ENCODE data around the gene CHCHD3. TPM values are rescaled to one million over a fixed set of nuclear protein-coding genes. Genes with fewer than 3 reads are reported as not detected.

Gene CHCHD3
- total RNA-seq (10 to 100 TPM; 29.8 to 33.0 TPM), total RNA-seq (32.6 to 41.7 reads per million in 2 donors)

DNA sequence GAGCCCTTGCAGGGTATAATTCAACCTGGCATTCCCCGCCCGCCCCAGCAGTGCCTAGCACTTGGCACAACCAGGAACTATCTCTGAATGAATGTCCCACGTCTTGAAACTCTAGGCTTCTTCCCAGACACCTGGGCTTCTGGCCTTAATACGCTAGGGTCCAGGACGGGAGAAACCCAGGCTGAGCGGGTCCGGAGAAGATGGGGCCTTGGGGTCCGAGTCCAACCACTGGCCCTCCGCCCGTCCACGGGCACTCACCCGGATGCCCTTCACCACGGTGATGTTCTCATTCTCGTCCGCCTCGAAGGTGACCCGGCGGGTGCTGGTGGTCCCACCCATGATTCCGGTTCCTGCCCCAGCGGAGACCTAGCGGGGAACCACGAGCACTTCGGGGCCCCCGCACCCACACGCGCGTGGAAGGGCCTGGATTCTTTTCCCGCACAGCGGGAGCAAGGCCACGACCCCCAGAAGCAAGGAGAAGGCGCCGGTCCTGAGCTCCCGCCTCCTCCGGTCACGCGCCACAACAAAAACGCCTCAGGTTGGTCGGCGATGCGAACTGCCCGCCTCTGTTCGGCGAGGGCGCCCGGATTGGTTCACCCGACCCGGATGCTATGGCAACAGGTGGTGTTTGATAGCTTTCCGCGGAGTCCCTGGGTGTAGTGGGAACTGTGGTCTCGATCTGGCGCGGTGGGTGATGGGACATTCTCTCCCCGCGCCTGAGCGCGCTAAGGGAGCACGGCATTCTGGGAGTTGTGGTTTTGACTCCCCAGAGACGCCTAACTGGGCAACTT is at the start of gene CHCHD3:
CHCHD3 (minus strand) TSS at position 492 of the 791 bp plus-strand sequence; CDS start at position 339, 153 bp downstream.
- DNase-seq = peak; percentile 84 to 93 (median 90)
- Mint-ChIP-seq H3K4me3 (peak within 1 kb of the TSS; percentile 95), H3K27ac (peak within 1 kb of the TSS; percentile 94)

DNA sequence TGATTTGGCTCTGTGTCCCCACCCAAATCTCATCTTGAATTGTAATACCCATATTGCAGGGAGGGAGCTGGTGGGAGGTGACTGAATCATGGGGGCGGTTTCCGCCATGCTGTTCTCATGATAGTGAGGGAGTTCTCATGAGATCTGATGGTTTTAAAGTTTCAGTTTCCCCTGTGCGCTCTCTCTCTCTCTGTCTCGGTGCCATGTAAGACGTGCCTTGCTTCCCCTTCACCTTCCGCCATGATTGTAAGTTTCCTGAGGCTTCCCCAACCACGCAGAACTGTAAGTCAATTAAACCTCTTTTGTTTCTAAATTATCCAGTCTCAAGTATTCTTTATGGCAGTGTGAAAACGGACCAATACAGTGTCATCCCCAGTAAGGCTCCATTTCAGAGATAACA is 48.3 kb upstream of the CHCHD3 start:
- Mint-ChIP-seq H3K36me3 (ENCODE audit: low read depth) (no peaks in the 10 kb centered on the region), H3K27me3 (peaks cover 23% of the 10 kb centered on the region), H3K4me3 (no peak overlapping the region), H3K27ac (no peak overlapping the region), H3K4me1 (no peaks in the 10 kb centered on the region)
- ATAC-seq = no peak
- no peaks in the 10 kb centered on the region for H3K9me3 ChIP-seq (ENCODE audit: control insufficient read depth, low read length, poor library complexity, severe bottlenecking)
- DNase-seq = no peak

More for the DNA sequence above, at the start of gene CHCHD3:
- Mint-ChIP-seq H3K27me3 (peaks cover 8% of the 10 kb centered on the region), H3K36me3 (ENCODE audit: low read depth) (no peaks in the 10 kb centered on the region), H3K4me1 (peaks cover 11% of the 10 kb centered on the region)
- ATAC-seq = peak; percentile 99
- H3K9me3 ChIP-seq (ENCODE audit: control insufficient read depth, low read length, poor library complexity, severe bottlenecking) = no peaks in the 10 kb centered on the region

DNA sequence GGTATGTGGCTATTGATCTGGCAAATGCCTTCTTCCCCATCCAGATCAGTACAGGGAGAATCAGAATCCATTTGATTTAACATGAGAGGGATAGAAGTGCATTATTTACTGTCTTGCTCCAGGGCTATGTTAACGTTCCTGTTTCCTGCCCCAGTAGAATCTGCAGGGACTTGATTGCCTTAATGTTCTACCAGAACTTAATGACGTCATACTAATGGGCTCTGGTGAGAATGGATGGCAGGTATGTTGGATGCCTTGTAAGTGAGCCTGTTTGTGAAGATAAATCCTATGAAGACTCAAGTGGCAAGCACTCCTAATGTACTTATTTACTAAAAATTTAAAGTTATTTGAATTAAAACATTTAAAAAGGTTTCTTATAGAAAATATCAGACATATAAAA is 44.5 kb upstream of the CHCHD3 start:
- no peak for DNase-seq
- no peak overlapping the region for H3K4me3 Mint-ChIP-seq
- no peak for ATAC-seq
- peaks cover 12% of the 10 kb centered on the region for H3K27me3 Mint-ChIP-seq
- no peak overlapping the region for H3K27ac Mint-ChIP-seq
- H3K9me3 ChIP-seq (ENCODE audit: control insufficient read depth, low read length, poor library complexity, severe bottlenecking) = no peaks in the 10 kb centered on the region
- H3K4me1 Mint-ChIP-seq = no peaks in the 10 kb centered on the region
- no peaks in the 10 kb centered on the region for H3K36me3 Mint-ChIP-seq (ENCODE audit: low read depth)

DNA sequence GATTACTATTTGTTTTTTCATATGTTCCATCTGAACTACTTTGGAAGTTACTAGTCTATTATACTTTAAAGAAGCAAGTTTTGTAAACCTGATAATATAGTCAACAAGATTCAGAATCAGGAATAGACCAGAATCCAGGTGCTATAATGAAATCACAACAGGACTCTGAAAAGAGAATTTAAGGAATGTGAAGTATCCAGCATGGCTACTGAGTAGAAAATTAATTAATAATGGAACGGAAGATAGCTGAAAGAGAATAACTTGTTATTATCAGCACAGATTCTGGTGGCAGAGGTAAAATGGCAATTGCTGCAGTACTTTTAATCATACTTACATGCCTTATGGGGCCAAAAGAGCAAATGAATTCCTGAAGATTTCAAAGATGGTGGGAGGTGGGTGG is 43.1 kb upstream of the CHCHD3 start:
- H3K4me1 Mint-ChIP-seq = no peaks in the 10 kb centered on the region
- no peak overlapping the region for H3K27ac Mint-ChIP-seq
- no peak overlapping the region for H3K4me3 Mint-ChIP-seq
- ATAC-seq (no peak), DNase-seq (no peak)
- H3K27me3 Mint-ChIP-seq = peaks cover 24% of the 10 kb centered on the region
- H3K9me3 ChIP-seq (ENCODE audit: control insufficient read depth, low read length, poor library complexity, severe bottlenecking) = no peaks in the 10 kb centered on the region
- no peaks in the 10 kb centered on the region for H3K36me3 Mint-ChIP-seq (ENCODE audit: low read depth)

DNA sequence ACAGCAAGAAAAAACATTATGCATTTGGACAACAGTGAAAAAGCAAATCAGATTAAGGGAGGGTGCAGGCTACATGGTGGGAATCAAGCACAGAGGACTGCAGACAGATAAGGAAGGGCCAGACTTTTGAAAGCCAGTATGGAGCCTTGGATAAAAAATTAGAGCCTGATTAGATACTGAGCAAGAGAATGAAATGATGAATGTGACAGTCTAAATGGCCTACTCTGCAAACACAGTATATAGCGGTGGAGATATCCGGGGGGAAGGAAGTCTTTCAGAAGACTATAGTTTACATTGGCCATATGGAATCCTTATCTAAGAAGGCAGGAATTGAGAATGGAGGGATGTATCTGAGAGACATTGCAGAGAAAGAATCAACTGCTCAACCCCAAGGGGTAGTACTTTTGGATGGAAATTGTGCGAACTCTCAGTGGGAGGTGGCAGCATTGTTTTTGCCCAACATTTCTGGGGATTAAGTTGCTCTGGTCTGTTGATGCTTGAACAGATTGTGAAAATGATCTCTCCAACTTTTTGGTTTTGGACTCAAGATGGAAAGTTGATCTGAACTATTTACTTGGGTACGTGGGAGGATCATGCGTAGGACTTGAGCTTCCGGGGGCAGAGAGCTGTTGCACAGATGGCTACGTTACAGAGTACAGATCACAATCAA is 39.4 kb upstream of the CHCHD3 start:
- H3K4me3 Mint-ChIP-seq = no peak overlapping the region
- H3K4me1 Mint-ChIP-seq = no peaks in the 10 kb centered on the region
- no peak for ATAC-seq
- H3K27ac Mint-ChIP-seq = no peak overlapping the region
- peaks cover 32% of the 10 kb centered on the region for H3K27me3 Mint-ChIP-seq
- no peaks in the 10 kb centered on the region for H3K36me3 Mint-ChIP-seq (ENCODE audit: low read depth)
- no peak for DNase-seq
- no peaks in the 10 kb centered on the region for H3K9me3 ChIP-seq (ENCODE audit: control insufficient read depth, low read length, poor library complexity, severe bottlenecking)

DNA sequence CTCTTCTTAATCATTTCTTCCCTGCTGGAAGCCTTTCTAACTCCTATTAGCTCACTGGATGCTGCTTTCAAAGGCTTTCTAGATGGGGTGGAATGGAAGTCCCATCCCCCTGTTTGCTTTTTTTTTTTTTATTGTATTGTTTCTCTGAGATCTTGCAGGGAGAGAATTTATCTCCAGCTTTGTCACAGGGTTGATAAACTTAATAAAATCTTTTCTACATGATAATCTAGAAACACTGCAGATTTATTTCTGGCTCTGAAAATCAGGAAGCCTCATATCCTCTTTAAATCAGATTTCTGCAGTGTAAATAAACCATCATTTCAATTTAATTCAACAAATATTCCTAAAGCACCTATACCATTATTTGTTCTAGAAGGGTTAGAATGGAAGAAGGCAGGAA is 37.2 kb upstream of the CHCHD3 start:
- no peak overlapping the region for H3K4me3 Mint-ChIP-seq
- no peaks in the 10 kb centered on the region for H3K9me3 ChIP-seq (ENCODE audit: control insufficient read depth, low read length, poor library complexity, severe bottlenecking)
- peaks cover 48% of the 10 kb centered on the region for H3K27me3 Mint-ChIP-seq
- no peaks in the 10 kb centered on the region for H3K36me3 Mint-ChIP-seq (ENCODE audit: low read depth)
- H3K27ac Mint-ChIP-seq = no peak overlapping the region
- no peak for ATAC-seq
- H3K4me1 Mint-ChIP-seq = peaks cover 4% of the 10 kb centered on the region
- DNase-seq = no peak

DNA sequence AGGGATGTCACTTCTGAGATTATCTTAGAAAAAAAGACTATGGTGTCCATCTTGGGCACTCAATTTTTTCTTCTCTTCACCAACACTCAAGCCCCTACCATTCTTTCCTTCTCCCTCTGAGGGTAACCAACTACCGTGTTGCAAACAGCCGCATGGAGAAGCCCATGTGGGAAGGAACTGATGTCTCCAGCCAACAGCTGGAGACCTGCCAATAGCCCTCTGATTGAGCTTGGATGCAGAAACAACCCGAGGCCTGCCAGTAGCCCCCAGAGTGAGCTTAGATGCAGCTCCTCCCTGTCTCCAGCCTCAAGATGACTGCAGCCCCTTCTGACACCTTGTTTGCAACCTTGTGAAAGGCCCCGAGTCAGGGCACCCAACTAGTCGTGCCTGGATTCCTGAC is 36.4 kb upstream of the CHCHD3 start:
- H3K4me1 Mint-ChIP-seq = peaks cover 4% of the 10 kb centered on the region
- H3K4me3 Mint-ChIP-seq = no peak overlapping the region

DNA sequence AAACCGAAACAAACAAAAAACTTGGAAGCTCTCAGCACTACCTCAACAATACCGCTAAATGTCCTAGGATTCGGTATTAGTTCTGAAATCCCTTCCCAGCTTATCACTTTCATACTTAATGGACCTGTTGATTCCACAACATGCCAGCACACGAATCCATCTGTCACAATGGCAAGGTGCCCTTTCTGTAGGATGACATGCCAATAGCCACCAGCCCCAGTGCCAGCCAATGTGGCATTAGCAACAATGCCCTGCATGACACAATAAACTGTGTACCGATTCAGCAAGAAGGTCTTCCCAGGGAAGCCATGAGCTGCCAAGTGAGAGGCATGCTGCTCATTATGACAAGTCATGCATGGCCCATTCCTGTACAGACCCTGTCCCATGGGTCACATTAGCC is 35.6 kb upstream of the CHCHD3 start:
- ATAC-seq (no peak), DNase-seq (no peak)
- H3K27ac Mint-ChIP-seq = no peak overlapping the region
- no peaks in the 10 kb centered on the region for H3K36me3 Mint-ChIP-seq (ENCODE audit: low read depth)
- H3K4me3 Mint-ChIP-seq = no peak overlapping the region
- peaks cover 4% of the 10 kb centered on the region for H3K4me1 Mint-ChIP-seq
- no peaks in the 10 kb centered on the region for H3K9me3 ChIP-seq (ENCODE audit: control insufficient read depth, low read length, poor library complexity, severe bottlenecking)
- H3K27me3 Mint-ChIP-seq = peaks cover 57% of the 10 kb centered on the region

More for the DNA sequence above, 36.4 kb upstream of the CHCHD3 start:
- no peaks in the 10 kb centered on the region for H3K36me3 Mint-ChIP-seq (ENCODE audit: low read depth)
- H3K9me3 ChIP-seq (ENCODE audit: control insufficient read depth, low read length, poor library complexity, severe bottlenecking) = no peaks in the 10 kb centered on the region
- no peak for ATAC-seq
- DNase-seq = no peak
- H3K27me3 Mint-ChIP-seq = peaks cover 54% of the 10 kb centered on the region
- H3K27ac Mint-ChIP-seq = no peak overlapping the region

DNA sequence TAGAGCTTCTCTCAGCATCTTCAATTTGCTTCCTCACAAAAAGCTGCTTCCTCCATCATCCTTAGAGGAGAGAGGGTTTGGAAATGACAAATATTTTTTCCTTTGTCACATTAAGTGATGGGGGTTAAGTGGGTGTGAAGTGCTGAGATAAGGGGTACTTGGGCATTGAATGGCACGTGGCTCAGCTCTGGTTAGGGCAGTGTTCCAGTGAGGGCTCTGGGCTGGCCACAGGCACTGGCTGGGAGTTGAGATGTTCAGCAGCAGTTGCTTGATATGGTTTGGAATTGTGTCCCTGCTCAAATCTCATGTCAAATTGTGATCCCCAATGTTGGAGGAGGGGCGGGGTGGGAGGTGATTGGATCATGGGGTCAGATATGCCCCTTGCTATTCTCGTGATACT is 33.7 kb upstream of the CHCHD3 start:
- H3K4me3 Mint-ChIP-seq = no peak overlapping the region
- DNase-seq (no peak), ATAC-seq (no peak)
- peaks cover 4% of the 10 kb centered on the region for H3K4me1 Mint-ChIP-seq
- H3K36me3 Mint-ChIP-seq (ENCODE audit: low read depth) = no peaks in the 10 kb centered on the region
- H3K27ac Mint-ChIP-seq = no peak overlapping the region
- peaks cover 50% of the 10 kb centered on the region for H3K27me3 Mint-ChIP-seq
- H3K9me3 ChIP-seq (ENCODE audit: control insufficient read depth, low read length, poor library complexity, severe bottlenecking) = no peaks in the 10 kb centered on the region

DNA sequence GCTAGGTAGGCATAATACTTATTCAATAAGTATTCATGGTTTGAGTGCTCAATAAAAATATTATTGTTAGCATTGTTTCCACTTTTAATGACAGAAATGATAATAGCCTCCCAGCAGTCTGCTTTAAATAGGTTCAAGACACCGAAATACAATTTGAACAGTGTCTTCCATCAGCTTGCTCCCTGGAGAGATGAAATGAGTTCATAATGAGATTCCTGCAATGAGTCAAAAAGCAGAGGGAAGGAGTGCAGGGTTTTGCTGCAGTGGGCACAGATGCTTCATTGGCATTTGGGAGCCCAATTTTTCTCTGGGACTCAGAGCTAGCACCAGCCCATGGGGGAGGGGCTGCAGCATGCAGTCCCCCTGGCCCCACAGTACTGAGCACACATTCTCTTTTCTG is 32.6 kb upstream of the CHCHD3 start:
- no peak overlapping the region for H3K27ac Mint-ChIP-seq
- peaks cover 4% of the 10 kb centered on the region for H3K4me1 Mint-ChIP-seq
- no peaks in the 10 kb centered on the region for H3K36me3 Mint-ChIP-seq (ENCODE audit: low read depth)
- DNase-seq (no peak), ATAC-seq (no peak)
- H3K4me3 Mint-ChIP-seq = no peak overlapping the region
- no peaks in the 10 kb centered on the region for H3K9me3 ChIP-seq (ENCODE audit: control insufficient read depth, low read length, poor library complexity, severe bottlenecking)
- H3K27me3 Mint-ChIP-seq = peaks cover 52% of the 10 kb centered on the region

DNA sequence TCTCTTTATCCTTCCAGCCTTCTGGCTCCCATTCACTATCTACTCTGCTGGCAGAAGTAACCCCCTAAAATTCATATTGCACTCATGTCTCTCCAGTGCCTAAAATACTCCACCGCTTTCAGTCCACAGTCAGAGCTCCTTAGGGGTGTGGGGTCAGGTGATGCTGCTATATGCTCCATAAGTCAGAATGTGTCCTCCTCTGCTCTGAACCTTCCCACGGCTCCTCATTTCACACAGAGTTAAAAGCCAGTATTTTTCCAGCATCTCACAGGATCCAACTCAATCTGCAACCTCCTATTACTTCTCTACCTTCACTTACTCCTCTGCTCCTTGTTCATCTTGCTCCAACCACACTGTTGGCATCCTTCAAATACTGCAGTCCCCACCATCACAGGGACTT is 31.1 kb upstream of the CHCHD3 start:
- no peaks in the 10 kb centered on the region for H3K9me3 ChIP-seq (ENCODE audit: control insufficient read depth, low read length, poor library complexity, severe bottlenecking)
- Mint-ChIP-seq H3K4me1 (peaks cover 4% of the 10 kb centered on the region), H3K27ac (no peak overlapping the region), H3K27me3 (peaks cover 53% of the 10 kb centered on the region), H3K36me3 (ENCODE audit: low read depth) (no peaks in the 10 kb centered on the region), H3K4me3 (no peak overlapping the region)
- ATAC-seq = no peak
- DNase-seq = no peak

DNA sequence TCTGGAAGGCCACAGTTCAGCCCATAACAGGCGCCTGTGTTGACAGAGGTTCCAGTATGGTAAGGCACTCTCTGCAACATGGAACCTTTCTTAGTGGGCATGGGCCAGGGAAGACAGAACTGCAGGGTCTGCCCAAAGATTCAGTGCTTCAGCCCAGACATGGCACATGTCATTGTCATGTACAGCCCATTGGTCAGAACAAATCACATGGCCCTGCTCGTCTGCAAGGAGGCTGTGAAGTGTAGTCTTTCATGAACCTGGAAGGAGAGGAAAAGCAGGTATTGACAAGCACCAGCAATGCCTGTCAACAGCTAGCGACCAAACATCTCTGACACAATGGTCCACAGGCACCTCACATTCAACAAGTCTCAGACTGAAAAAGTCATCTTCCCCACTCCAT is 30.4 kb upstream of the CHCHD3 start:
- no peaks in the 10 kb centered on the region for H3K9me3 ChIP-seq (ENCODE audit: control insufficient read depth, low read length, poor library complexity, severe bottlenecking)
- no peak overlapping the region for H3K27ac Mint-ChIP-seq
- peaks cover 4% of the 10 kb centered on the region for H3K4me1 Mint-ChIP-seq
- ATAC-seq (no peak), DNase-seq (no peak)
- H3K36me3 Mint-ChIP-seq (ENCODE audit: low read depth) = no peaks in the 10 kb centered on the region
- H3K27me3 Mint-ChIP-seq = peaks cover 58% of the 10 kb centered on the region
- no peak overlapping the region for H3K4me3 Mint-ChIP-seq

DNA sequence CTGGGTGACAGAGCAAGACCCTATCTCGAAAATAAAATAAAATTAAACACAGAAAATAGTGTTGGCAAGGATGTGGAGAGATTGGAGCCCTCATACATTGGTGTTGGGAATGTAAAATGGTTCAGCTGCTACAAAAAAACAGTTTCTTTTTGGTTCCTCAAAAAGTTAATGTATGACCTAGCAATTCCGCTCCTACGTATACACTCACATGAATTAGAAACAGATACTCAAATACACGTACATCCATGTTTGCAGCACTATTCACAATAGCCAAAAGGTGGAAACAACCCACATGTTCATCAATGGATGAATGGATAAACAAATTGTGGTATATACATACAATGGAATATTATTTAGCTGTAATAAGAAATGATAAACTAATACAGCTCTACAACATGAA is 28.4 kb upstream of the CHCHD3 start:
- H3K27ac Mint-ChIP-seq = no peak overlapping the region
- peaks cover 51% of the 10 kb centered on the region for H3K27me3 Mint-ChIP-seq
- DNase-seq (no peak), ATAC-seq (no peak)
- no peaks in the 10 kb centered on the region for H3K9me3 ChIP-seq (ENCODE audit: control insufficient read depth, low read length, poor library complexity, severe bottlenecking)
- H3K4me3 Mint-ChIP-seq = no peak overlapping the region
- H3K4me1 Mint-ChIP-seq = no peaks in the 10 kb centered on the region
- H3K36me3 Mint-ChIP-seq (ENCODE audit: low read depth) = peaks cover 2% of the 10 kb centered on the region

DNA sequence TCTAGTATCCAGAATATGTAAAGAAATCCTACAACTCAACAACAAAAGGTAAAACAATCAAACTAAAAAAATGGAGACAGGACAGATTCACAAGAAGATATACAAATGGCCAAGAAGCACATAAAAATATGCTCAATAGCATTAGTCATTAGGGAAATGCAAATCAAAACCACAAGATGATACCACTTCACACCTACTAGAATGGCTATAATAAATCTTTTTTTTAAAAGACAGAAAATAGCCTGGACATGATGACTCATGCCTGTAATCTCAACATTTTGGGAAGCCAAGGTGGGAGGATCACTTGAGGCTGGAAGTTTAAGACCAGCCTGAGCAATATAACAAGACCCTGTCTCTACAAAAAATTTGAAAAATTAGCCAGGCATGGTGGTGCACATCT is 27.9 kb upstream of the CHCHD3 start:
- H3K4me3 Mint-ChIP-seq = no peak overlapping the region
- DNase-seq = no peak
- peaks cover 2% of the 10 kb centered on the region for H3K36me3 Mint-ChIP-seq (ENCODE audit: low read depth)
- no peak for ATAC-seq
- peaks cover 46% of the 10 kb centered on the region for H3K27me3 Mint-ChIP-seq
- no peaks in the 10 kb centered on the region for H3K9me3 ChIP-seq (ENCODE audit: control insufficient read depth, low read length, poor library complexity, severe bottlenecking)
- no peaks in the 10 kb centered on the region for H3K4me1 Mint-ChIP-seq
- no peak overlapping the region for H3K27ac Mint-ChIP-seq
